ENCODE measurements around the gene SYNGR4.

Gene SYNGR4

GRCh38 chr19:48341515-48342413, 22.4 kb upstream of the SYNGR4 start:
- no peak for DNase-seq (ENCODE audit: low spot score)

GRCh38 chr19:48342414-48342738, 21.8 kb upstream of the SYNGR4 start:
- DNase-seq (ENCODE audit: low spot score): no peak

GRCh38 chr19:48342841-48343540, 21.2 kb upstream of the SYNGR4 start:
- DNase-seq (ENCODE audit: low spot score): no peak

GRCh38 chr19:48344892-48345291, 19.3 kb upstream of the SYNGR4 start:
- DNase-seq (ENCODE audit: low spot score): no peak

GRCh38 chr19:48346191-48346590, 18.0 kb upstream of the SYNGR4 start:
- DNase-seq (ENCODE audit: low spot score): no peak

- DNase-seq (ENCODE audit: low spot score): no peak
These were observed 16.1 kb upstream of the SYNGR4 start for GRCh38 chr19:48348045-48348444.

- no peak for DNase-seq (ENCODE audit: low spot score)
These were observed 15.4 kb upstream of the SYNGR4 start for GRCh38 chr19:48348737-48349136.

GRCh38 chr19:48350856-48351255, 13.3 kb upstream of the SYNGR4 start:
- DNase-seq (ENCODE audit: low spot score): no peak

- peak; percentile 76 for DNase-seq (ENCODE audit: low spot score)
These were observed 12.8 kb upstream of the SYNGR4 start for GRCh38 chr19:48351341-48351752.

- no peak for DNase-seq (ENCODE audit: low spot score)
These were observed 10.5 kb upstream of the SYNGR4 start for GRCh38 chr19:48353677-48354076.

- DNase-seq (ENCODE audit: low spot score): no peak
These were observed 9.7 kb upstream of the SYNGR4 start for GRCh38 chr19:48354332-48354992.

GRCh38 chr19:48355365-48355954, 8.7 kb upstream of the SYNGR4 start:
- no peak for DNase-seq (ENCODE audit: low spot score)

- DNase-seq (ENCODE audit: low spot score): no peak
These were observed 5.0 kb upstream of the SYNGR4 start for GRCh38 chr19:48359123-48359522.

GRCh38 chr19:48361912-48362311, 2.3 kb upstream of the SYNGR4 start:
- DNase-seq (ENCODE audit: low spot score): no peak

GRCh38 chr19:48362716-48363499, 1.3 kb upstream of the SYNGR4 start:
- DNase-seq (ENCODE audit: low spot score): peak; percentile 93

- DNase-seq (ENCODE audit: low spot score): no peak
These were observed 712 bp upstream of the SYNGR4 start for GRCh38 chr19:48363500-48363809.

GRCh38 chr19:48364598-48365348, 606 bp downstream of the SYNGR4 start:
- DNase-seq (ENCODE audit: low spot score): no peak

- DNase-seq (ENCODE audit: low spot score): no peak
These were observed 1.4 kb downstream of the SYNGR4 start for GRCh38 chr19:48365602-48366001.

GRCh38 chr19:48367855-48368254, 3.7 kb downstream of the SYNGR4 start:
- DNase-seq (ENCODE audit: low spot score): no peak

- no peak for DNase-seq (ENCODE audit: low spot score)
These were observed 4.8 kb downstream of the SYNGR4 start for GRCh38 chr19:48368936-48369335.

- no peak for DNase-seq (ENCODE audit: low spot score)
These were observed 6.8 kb downstream of the SYNGR4 start for GRCh38 chr19:48370955-48371354.
